NCI-H1417 treated with DMSO at 0.1 percent for 48 hours (cell line): ENCODE results near the gene OR4D10.

Experiments
- DNase-seq: peaks from one replicate; lab custom pipeline; 2025; lab: John Stamatoyannopoulos, UW

Gene OR4D10

DNA sequence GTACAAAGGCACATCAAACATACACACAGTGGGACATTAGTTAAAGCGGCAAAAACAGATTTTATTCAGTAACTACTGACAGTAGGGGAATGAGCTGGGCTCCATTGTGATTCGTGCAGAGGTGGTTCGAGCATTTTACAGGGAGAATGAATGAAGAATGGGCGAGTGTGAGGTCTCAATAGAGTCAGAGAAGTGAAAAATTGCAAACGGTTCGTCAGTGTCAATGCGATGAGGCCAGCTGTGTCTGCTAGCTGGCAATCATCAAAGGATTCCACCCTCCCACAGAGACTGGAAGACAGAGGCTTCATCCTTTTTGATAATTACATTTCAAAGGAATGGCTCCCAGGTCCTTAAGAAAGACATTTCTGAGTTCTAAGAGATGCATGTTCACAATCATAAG is 55.6 kb downstream of the OR4D10 start:
- no peak for DNase-seq
